Right hindlimb (tissue), 1 donor: ENCODE data around the gene TAF3.

Experiments used
- DNase-seq: peaks from one replicate; pipeline ENCODE4 v3.0.0-alpha.2; 2018

The TAF3 gene

DNA sequence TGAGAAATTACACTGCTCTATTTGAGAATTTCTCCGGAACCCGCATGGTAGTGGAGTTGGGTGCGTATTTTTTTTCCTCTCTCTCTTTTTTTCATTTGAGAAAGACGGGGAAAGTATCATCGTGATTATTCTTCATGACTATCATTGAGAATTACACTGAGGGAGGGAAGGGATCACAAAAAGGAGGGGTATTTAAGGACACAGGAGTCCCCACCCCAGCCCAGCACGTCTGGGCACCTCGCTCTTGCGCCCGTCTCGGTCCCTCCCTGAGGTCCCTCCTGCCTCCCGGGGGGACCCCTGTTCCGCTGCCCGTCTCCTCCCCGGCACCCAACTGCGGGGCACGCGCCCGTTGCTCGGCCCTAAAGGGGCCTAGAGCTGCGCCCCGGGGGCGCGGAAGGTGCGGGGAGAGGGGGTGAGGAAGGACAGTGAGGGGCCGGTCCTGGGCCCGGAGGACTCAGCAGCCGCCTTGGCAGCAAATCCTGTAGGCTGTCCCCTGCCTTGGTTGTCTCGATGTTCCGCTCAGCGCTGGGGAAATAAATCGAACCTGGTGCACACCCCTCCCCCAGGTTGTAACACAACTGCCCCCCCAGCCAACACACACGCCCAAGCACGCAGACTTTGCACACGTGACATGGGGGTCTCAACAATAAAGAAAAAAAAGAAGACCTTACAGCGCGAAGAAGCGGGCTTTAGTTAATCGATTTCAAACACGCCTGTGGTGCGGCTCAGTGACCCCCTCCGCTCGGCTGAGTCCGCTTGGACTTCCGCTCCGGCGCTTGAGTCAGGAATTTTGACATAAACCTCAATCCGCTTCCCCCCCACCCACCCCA, 217.6 kb downstream of the TAF3 start:
- DNase-seq, result no peak

DNA sequence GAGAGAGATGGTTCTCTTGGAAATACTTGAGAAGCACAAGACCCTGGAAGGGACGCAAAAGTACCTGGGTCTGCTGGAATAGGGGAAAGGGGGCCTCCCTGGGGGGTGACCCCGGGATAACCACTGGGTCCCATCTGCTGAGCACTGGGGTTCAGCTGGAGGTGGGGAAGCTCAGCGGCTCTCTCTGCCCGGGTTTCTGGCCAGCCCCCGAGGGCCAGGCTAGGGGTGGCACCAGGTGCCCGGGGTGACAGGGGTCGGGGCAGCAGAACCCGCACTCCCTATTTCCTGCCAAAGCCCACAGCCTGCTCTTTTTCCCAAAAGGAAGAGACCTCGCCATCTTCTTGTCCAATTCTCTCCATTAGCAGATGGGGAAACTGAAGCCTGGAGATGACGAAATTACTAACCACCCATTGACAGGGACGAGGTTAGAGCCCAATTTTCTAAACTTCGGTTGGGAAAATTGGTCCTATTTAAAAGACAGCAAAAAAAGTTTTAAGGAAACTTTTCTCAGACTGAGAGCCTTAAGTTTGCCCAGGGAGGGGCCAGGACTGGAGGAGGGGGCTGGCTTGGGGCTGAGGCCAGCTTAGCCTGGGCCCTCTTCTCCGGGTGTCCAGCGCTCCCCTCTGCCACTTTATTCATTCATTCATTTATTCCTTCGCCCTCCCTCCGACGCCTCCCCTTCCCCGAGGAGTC, 218.3 kb downstream of the TAF3 start:
- DNase-seq, result no peak

DNA sequence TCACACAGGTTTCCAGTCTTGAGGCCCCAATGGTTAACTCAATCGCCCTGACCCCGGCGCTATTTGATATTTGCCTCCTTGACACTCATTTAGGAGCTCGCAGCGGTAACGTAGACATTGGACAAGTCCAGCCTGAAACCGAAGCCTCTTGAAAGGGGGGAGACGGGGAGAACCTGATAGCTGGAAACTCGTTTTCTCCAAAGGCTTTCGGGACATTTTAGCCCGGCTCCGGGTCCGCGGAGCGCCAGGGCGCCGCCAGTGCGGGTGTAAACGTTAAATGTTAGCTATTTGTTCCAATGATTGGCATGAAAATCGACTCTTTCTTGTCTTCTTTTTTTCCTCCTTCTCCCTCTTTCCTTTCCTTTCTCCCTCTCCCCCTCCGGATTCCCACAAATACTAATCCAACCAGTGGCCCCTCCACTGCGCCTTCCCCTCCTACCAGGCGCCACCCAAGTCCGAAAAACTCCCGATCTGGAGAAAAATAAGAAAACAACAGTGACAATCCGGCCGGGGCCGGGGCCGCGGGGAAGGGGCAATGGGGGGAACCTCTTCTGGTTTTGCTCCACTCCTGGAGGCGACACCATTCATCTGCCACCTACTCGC, 219.0 kb downstream of the TAF3 start:
- DNase-seq, result no peak

DNA sequence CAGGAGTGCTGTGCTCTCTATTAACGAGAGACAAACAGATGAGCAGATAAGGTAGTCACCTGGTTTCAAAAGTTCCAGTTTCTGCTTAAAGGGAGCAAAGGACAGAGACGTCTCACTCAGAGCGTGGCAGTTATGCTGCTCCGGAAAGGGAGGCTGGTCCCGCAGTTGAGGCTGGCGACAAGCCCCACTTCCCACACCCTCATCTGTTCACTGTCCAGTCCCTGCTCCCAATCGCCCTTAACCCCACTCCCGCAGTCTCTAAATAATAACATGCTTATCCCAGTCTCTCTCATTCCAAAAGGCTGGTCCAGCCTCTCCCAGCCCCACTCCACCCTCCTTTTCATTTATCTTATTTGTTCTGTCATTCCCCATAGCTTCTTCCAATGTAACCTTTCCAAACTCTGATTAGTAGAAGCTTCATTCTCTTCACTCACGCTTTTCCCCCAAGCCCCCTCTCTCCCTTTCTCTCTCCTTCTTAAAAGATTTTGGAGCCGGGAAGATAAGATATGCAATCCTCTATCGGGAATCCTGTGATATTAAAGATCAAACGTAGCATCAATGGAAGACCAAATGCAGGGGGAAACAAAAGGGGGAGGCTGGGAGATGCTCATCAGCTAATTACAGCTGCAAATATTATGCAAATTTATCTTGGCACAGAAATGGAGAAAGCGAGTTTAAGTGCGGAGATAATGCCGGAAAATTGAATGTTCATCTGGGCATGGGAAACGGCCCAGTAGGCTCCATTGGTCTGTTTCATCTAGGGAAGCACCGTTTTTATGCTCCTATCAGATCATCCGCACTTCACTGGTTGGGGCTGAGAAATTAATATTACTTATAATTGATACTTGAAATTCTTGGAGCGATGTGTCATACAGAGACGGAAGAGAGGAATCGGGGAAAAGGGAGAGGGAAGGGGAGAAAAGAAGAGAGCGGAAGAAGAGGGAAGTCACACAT, 219.9 kb downstream of the TAF3 start:
- DNase-seq, result no peak

DNA sequence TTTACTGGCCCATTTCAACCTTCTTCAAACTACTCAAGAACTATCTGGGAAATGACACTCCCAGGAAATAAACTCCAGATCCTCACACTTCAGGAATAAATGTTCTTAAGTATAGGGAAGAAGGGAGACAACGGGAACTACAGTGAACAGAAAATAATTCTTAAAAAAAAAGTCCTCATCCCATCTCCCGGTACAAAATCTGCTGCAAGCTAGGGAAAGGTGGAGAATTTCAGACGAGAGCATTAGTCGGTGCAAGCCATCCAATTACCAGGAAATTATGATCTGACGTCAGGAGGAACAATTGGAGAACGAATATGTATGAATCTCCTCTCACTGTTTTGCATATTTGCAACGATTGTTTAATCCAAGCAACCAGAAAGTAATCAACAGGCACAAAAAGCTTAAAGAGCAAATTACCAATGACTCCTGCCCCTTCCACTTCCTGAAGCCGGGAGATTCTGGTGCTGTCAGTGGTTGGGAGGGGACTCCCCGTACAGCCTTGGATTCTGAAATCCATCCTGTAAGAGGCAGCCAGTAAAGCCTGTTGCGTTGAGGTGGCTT, 221.1 kb downstream of the TAF3 start:
- no peak for DNase-seq

DNA sequence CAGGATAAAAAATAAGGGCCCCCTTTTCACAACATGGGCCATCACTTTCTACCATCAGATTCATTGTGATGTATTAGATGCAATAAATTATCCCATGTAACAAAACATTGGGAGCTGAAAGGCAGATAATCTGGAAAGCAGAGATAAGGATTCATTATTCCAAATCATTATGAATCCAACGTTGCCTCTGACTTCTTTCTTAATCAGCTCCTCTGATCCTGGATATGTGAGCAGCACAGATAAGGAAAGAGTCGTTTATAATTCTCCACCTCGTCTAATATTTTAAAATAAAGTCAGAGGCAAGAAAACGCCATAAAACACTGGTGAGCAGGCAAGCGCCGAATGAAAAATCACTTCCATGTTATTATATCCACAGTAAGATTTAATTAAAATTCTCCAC, 222.3 kb downstream of the TAF3 start:
- DNase-seq, result no peak

DNA sequence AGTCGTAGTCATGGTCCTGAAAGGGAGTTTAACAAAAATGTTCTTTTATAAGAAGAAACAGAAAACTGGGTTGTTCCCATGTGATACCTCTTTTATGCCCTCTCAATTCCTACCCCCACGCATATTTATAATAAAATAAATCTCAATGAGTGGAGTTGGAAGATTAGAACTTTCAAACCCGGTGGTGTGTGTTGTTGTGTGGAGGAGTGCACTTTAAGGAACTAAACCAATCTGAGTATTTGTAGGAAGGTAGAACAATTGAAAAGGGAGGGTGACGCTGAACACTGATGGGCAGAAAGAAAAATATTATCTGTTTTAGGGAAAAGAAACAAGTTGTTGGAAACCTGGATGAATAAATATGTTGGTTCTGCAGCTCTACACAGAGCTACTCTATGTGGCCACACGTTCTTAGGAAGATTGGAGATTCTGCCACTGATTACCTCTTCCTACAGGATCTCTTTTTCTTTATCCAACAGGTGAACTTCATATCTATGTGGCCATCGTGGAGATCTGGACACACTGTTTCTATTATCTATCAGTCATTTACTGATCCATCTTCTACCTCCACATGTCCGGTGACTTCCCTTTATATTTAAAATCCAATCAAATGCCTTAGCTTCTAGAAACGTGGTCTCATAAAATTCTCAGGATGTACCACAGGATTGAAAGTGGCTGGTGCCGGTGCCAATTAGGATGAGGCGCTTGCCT, 223.1 kb downstream of the TAF3 start:
- no peak for DNase-seq

DNA sequence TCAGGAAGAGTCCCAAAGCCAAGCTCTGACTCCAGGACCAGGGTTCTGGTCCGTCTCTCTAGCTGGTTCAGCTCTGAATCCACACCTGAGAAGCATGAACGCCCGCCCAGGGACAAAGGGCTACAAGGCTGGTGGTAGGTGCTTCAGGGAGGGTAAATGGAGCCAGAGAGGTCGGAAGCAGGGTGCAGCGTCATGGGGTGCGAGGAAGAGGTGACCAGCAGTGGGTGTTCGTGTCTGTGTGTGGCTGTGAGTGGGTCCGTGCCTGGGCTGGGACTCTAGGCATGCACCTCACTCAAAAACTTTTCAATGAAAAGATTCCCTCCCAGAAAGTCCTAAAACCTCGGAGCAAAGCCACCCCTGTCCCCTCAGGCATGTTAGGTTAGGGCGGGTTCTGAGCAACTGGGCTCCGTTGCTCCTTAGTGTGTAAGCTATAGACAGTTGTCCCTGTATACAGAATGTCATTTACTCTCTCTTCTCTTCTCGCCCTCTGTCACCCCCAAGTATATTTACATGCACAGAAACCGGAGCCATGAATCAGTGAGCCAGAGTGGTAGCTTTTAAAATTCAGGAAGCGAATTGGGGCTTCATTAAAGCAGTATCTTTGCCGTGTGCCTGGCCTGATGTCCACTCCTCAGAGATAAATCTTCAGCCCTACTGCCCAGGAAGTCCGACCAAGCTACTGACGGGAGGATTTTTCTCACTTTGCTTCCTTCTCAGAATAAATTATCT, 223.9 kb downstream of the TAF3 start:
- DNase-seq, result no peak

DNA sequence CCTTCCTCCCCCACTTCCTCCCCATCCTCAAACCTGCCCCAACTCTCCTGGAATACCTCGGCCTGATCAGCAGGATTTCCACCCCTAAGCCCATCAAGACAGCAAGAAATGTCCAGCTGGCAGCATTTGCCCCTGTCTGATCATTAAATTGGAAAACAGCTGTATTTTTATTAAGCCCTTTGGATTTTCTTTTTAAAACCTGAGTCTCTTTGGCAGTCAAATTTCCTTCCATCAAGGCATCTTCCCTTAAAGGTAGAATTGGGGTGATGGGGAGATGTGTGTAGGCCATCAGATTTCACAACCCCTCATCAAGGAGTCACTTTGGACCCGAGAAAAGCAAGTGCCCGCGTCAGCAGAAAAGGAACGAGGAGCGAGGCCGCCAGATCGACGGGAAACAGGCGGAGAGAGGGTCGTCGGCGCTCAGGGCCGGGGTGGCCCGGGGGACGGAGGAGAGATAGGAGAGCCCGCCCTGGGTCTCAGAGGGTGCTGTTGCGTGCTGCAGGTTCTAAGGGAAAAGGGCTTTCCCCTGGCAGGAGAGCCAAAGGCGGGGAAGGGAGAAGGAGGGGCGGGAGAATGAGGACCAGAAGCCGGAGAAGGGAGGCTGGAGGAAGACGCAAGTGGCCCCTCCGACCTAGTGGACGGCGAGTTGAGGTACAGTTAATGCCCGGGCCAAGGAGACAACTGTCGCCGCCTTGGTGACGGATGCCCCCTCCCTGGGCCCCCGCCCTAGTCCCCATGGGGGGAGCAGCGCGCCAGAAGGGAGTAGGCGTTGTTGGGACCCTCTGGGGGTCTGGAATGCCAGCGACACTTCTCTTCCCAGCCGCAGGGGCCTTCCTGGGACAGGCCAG, 224.6 kb downstream of the TAF3 start:
- no peak for DNase-seq

DNA sequence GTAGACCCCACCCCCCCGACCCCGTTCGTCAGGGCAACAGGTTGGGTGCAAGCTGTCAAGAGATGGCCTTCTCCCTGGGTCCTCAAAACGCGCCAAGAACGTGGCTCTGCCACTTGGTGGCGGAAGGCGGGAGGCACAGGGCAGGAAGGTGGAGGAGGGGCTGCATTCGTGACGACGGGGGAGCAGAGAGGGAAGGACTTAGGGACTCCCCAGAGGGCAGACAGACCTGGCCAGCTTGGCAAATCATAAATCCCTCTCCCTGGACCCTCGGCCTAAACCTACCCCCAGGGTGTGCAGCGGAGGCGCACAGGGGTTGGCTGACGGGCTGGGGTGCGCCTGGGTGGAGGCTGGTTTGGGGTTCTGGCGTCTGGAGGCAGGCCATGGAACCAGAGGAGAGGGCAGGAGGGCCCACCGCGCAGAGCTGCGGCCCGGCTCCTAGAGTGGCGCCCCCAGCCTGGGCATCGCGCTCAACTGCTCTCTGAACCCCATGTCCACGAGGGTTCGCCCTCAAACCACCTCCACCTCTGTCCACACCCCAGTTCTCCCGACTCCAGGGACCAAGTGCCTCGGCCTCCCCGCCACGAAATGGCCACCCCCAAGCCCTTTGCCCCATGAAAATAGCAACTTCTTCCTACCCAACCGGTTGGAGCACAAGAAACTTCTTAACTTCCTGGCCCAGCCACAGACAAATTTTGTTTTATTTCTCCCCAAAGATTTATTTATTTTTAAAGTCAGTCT, 225.4 kb downstream of the TAF3 start:
- no peak for DNase-seq

DNA sequence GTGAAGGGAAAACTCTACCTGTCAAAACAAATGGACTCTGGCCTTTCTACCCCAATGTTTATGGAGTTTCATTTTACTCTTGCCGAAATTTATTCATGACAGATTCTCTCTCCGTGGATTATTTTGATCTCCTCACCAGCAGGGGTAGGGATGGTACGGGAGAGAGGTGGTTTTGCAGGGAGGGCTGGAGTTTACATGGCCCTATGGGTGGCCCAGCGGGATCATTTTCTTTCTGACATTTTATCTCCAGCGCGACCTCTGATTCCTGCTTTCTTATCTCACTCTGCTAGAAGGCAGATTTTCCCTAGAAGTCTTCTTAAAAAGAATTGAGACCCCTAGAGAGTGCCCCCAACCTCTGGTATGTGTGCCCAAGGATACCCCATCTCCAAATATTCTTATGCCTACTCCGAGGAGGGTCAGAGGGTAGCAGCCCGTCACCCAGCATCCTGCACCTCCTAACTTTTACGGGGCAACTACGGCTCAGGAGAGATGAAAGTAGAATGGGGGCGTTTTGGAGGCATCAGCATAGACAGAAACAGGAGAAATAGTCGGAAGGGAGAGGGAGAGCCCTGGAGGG, 226.1 kb downstream of the TAF3 start:
- no peak for DNase-seq

DNA sequence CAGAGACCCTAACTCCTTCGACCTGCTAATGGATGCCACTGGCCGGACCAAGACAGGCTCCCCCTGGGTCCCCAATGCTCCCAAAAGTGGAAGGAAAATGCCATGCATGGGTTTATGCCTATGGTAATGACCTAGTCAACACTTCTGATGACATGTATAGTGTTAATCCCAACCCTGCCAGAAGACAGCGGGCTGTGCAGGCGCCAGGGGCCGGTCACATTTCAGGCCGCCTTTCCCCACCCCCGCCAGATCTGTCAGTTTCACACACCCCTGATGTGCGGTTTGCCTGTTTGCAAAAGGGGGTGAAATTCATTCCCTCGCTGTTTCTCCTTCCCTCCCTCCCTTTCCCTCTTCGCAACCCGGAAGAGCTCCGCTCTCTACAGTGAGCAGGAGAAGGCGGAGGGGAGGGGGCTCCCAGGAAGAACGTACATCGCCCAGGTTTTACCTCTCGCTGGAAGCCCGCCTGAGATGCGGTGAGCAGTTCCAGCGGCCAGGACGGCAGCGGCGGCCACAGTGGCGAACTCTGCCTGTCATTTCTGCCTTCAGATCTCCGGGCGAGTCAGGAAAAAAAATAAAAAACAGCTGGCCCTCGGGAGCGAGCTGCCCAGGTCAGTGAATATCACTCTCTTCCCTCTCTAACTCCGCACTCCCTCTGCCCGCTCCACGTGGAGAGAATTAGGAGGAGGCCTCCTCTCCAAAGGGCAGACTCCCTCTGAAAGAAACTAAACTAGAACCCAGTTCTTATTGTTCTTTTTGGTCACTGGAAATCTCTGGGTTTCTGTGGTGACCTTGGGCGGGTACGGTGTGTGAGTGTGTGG, 226.8 kb downstream of the TAF3 start:
- DNase-seq, result no peak

DNA sequence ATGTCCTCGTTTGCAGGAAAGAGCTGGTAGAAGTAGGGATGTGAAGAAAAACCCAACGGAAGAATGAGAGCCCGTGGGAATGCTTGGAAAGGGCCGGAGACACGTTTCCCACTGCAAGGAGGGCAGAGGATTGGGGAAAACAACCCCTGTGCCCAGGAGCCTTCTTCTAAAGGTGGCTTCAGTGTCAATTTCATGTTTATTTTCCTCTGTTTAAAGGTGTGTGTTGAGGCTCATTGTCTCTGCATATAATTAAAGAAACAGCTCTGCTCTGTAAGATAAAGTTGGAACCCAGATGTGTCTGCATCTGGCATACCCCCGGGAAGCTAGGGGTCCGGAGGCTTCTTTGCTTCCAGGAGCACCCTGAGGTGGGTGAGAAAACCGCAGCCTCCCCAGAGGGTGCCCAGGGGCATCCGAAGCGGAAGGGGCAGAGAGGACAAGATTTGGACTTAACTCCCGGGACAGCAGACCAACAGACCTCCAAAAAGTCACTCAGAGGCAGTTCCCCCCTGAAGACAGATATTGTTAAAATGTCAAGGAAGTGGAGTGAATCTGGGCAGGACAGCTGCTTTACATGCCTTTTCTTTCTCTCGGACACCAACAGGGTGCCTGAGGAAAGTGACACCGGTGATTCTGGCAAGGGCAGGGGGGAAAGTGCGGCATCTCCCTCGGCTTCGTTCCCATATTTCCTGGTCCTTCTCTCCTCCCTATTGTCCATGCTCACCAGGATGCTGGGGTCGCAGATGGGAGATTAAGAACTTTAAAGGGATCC, 227.6 kb downstream of the TAF3 start:
- DNase-seq, result no peak

DNA sequence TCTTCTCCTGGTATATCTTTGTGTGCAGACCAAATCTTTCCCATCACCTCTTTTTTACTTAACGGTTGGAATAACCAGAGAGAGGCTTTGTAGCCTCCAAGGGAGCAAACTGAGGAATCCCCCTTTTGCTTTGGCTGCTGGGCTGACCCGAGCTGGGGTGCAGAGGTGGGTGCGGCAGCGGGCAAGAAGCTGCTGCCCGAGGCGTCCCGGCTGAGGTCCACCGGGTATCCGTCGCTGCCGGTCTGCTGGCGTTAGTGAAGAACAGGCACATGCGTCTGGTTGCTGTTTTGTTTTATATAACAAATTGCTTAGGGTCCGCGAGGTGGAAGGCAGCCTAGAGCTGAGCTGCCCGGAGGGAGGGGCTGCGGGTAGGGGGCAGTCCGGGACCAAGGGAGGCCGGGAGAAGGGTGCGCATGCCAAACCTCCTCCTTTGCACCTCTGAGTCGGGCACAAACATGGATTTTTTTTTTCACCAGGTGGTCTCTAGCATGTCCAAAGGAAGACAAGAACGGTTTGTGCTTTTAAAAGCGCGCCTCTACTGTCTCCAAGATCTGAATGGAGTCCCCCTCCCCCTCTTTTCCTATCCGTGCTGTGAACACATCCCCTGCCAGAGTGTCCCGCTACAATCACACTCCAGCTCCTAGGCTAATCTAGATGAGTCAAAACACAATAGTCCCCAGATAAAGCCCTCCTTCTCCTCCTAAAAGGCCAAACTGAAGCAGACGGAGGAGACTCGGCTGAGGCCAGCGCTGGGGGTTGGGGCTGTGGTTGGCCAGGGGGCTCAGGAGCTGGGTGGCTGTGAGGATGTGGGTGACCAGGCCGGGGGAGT, 229.4 kb downstream of the TAF3 start:
- DNase-seq, result no peak

DNA sequence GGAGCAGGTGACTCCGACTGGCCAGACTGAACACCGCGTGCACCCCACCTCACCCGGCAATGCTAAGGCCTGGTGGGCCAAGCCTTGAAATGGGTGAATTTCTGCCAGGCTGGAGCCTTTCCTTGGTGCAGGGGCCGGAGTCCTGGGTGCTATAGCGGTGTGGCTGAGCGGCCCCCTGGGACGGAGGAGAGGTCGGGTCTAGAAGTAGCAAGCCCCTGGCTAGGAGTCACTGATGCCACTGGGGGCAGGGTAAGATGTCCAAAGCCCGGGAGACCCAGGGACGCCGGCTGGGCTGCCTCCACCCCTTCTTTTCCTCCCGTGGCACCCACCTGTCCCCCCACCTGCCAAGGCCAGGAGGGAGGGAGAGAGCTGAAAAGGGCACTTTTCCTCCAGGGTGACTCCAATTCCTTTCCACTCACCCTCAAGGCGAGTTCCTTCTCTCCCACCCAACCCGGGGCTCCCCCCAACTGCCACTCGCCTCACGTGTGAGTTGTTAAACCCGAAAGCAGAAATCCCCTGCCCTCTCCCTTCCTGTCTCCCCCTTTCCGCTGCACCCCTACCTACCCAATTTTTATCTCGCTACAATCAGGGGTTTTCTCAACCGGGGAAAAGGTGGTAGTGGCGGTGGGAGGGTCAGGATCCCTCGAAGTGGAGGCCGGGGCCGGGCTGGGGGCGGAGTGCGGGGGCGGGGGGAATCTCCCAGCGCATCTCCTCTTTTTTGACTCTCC, 230.1 kb downstream of the TAF3 start:
- no peak for DNase-seq
